Umbilical cord (tissue), 1 donor: Measurements from ENCODE around the gene TAPBP. TPM values are rescaled to one million over a fixed set of nuclear protein-coding genes. Genes with fewer than 3 reads are reported as not detected.

ENCODE experiments used
- total RNA-seq: library from RNA; depleted of rRNA; stranded (reverse); fragments of >200 nt; gene quantifications from one replicate; pipeline ENCODE4 v1.2.3, GENCODE V29; 2014; ENCODE audit warnings: low replicate concordance; ENCODE audit not compliant: insufficient read depth

TAPBP gene
- total RNA-seq, 1 donor from 2014 or later = 29.4 TPM

Other genes with a start within 250 kb of the TAPBP start
- 24.8 TPM for gene HLA-DPA1, start 240.4 kb downstream of the TAPBP start, total RNA-seq
- 1.7 TPM for gene HLA-DPB1, start 238.1 kb downstream of the TAPBP start, total RNA-seq
- gene COL11A2, start 121.6 kb downstream of the TAPBP start, total RNA-seq = 0.72 TPM
- gene RXRB, start 113.4 kb downstream of the TAPBP start, total RNA-seq = 19.0 TPM
- 78.0 TPM for gene SLC39A7, start 113.2 kb downstream of the TAPBP start, total RNA-seq
- gene HSD17B8, start 109.4 kb downstream of the TAPBP start, total RNA-seq = 9.6 TPM
- gene RING1, start 105.6 kb downstream of the TAPBP start, total RNA-seq = 13.7 TPM
- gene VPS52, start 42.2 kb downstream of the TAPBP start, total RNA-seq = 33.7 TPM
- gene RPS18, start 42.0 kb downstream of the TAPBP start, total RNA-seq = 2,699 TPM
- gene B3GALT4, start 37.0 kb downstream of the TAPBP start, total RNA-seq = 7.7 TPM
- gene WDR46, start 24.8 kb downstream of the TAPBP start, total RNA-seq = 45.0 TPM
- 10.1 TPM for gene PFDN6, start 24.5 kb downstream of the TAPBP start, total RNA-seq
- gene RGL2, start 15.1 kb downstream of the TAPBP start, total RNA-seq = 15.4 TPM
- gene ZBTB22, start 3.7 kb upstream of the TAPBP start, total RNA-seq = 14.0 TPM
- gene DAXX, start 8.9 kb upstream of the TAPBP start, total RNA-seq = 14.0 TPM
- gene KIFC1, start 77.7 kb upstream of the TAPBP start, total RNA-seq = 7.5 TPM
- gene PHF1, start 96.9 kb upstream of the TAPBP start, total RNA-seq = 17.3 TPM
- gene CUTA, start 104.0 kb upstream of the TAPBP start, total RNA-seq = 55.4 TPM
- 7.5 TPM for gene SYNGAP1, start 106.0 kb upstream of the TAPBP start, total RNA-seq
- 10.4 TPM for gene ZBTB9, start 140.5 kb upstream of the TAPBP start, total RNA-seq